WTC11 (cell line): ENCODE measurements around the gene GLYR1. TPM values are rescaled to one million over a fixed set of nuclear protein-coding genes. Genes with fewer than 3 reads are reported as not detected.

Experiments
- ATAC-seq: fragments of 200-7000 bp; cut with Tn5 transposase; 2 replicates; pipeline ENCODE4 v1.10.0; 2021; ENCODE audit warnings: mild to moderate bottlenecking, moderate library complexity
- CTCF ChIA-PET: fragments of 300-600 bp; sonication (Branson Sonifier 250); formaldehyde crosslinking; loops from one replicate; lab custom pipeline; 2021; ENCODE audit warnings: antibody characterized with exemption; lab: Charles Lee
- POLR2A ChIA-PET: fragments of 350-600 bp; sonication (Branson Sonifier 250); formaldehyde crosslinking; loops from one replicate; lab custom pipeline; 2021; ENCODE audit warnings: antibody characterized with exemption; lab: Charles Lee
- DNase-seq: peaks from one replicate; pipeline ENCODE4 v3.0.0; 2021; ENCODE audit warnings: low spot score
- H3K27ac Mint-ChIP-seq: 2 replicates; pipeline ENCODE4 v1.8.0; 2021; ENCODE audit warnings: mixed read lengths
- H3K27me3 Mint-ChIP-seq: 2 replicates; pipeline ENCODE4 v1.8.0; 2021; ENCODE audit warnings: low read depth, mild to moderate bottlenecking, moderate library complexity, mixed read lengths
- H3K36me3 Mint-ChIP-seq: 2 replicates; pipeline ENCODE4 v1.8.0; 2021; ENCODE audit warnings: mixed read lengths
- H3K4me1 Mint-ChIP-seq: 2 replicates; pipeline ENCODE4 v1.8.0; 2022; ENCODE audit warnings: mixed read lengths
- H3K4me3 Mint-ChIP-seq: 2 replicates; pipeline ENCODE4 v1.8.0; 2021; ENCODE audit warnings: mild to moderate bottlenecking, moderate library complexity, mixed read lengths
- H3K9me3 Mint-ChIP-seq: 2 replicates; pipeline ENCODE4 v1.8.0; 2021; ENCODE audit warnings: mixed read lengths
- CBFB ChIP-seq: sonication (generic); formaldehyde crosslinking; IDR thresholded peaks from 2 replicates; pipeline ENCODE4 v1.8.1; 2022; ENCODE audit warnings: mild to moderate bottlenecking, low read depth, missing genetic modification reagents
- CREB1 ChIP-seq: sonication (generic); formaldehyde crosslinking; IDR thresholded peaks from 2 replicates; pipeline ENCODE4 v1.8.0; 2023; ENCODE audit warnings: mild to moderate bottlenecking, missing genetic modification reagents
- CREM ChIP-seq: sonication (generic); formaldehyde crosslinking; IDR thresholded peaks from 2 replicates; pipeline ENCODE4 v1.8.1; 2022; ENCODE audit warnings: mild to moderate bottlenecking, missing genetic modification reagents, moderate library complexity
- ELF4 ChIP-seq: sonication (generic); formaldehyde crosslinking; IDR thresholded peaks from 2 replicates; pipeline ENCODE4 v1.8.1; 2022; ENCODE audit warnings: low read depth, mild to moderate bottlenecking, moderate library complexity, missing genetic modification reagents
- FOXP1 ChIP-seq: sonication (generic); formaldehyde crosslinking; IDR thresholded peaks from 2 replicates; pipeline ENCODE4 v1.8.0; 2022; ENCODE audit warnings: missing genetic modification reagents, mild to moderate bottlenecking, moderate library complexity, borderline replicate concordance
- HMGA2 ChIP-seq: fragments of 250-450 bp; sonication (Bioruptor Pico); IDR thresholded peaks from 2 replicates; pipeline ENCODE4 v1.4.0; 2021; ENCODE audit warnings: mild to moderate bottlenecking, moderate library complexity
- IRF2 ChIP-seq: sonication (generic); formaldehyde crosslinking; IDR thresholded peaks from 2 replicates; pipeline ENCODE4 v1.8.0; 2022; ENCODE audit warnings: low read depth, missing genetic modification reagents, borderline replicate concordance
- JUN ChIP-seq: sonication (generic); formaldehyde crosslinking; IDR thresholded peaks from 2 replicates; pipeline ENCODE4 v1.8.0; 2023; ENCODE audit warnings: mild to moderate bottlenecking, missing genetic modification reagents
- NFATC4 ChIP-seq: fragments of 250-450 bp; sonication (Bioruptor Pico); IDR thresholded peaks from 2 replicates; pipeline ENCODE4 v1.9.0; 2021; ENCODE audit warnings: mild to moderate bottlenecking
- NFYB ChIP-seq: sonication (generic); formaldehyde crosslinking; conservative IDR thresholded peaks from 2 replicates; pipeline ENCODE4 v1.8.0; 2022; ENCODE audit warnings: low read depth, missing genetic modification reagents
- NR2C2 ChIP-seq: sonication (generic); formaldehyde crosslinking; IDR thresholded peaks from 2 replicates; pipeline ENCODE4 v1.8.0; 2022; ENCODE audit warnings: mild to moderate bottlenecking, missing genetic modification reagents
- RORB ChIP-seq: fragments of 250-450 bp; sonication (Bioruptor Pico); IDR thresholded peaks from 2 replicates; pipeline ENCODE4 v1.9.0; 2021; ENCODE audit warnings: mild to moderate bottlenecking
- SMAD4 ChIP-seq: sonication (generic); formaldehyde crosslinking; IDR thresholded peaks from 2 replicates; pipeline ENCODE4 v1.8.0; 2022; ENCODE audit warnings: mild to moderate bottlenecking, missing genetic modification reagents
- ZNF138 ChIP-seq: sonication (generic); formaldehyde crosslinking; conservative IDR thresholded peaks from 2 replicates; pipeline ENCODE4 v1.8.1; 2022; ENCODE audit warnings: mild to moderate bottlenecking, moderate library complexity, missing genetic modification reagents
- ZNF232 ChIP-seq: sonication (generic); formaldehyde crosslinking; IDR thresholded peaks from 2 replicates; pipeline ENCODE4 v1.8.0; 2022; ENCODE audit warnings: mild to moderate bottlenecking, missing genetic modification reagents
- total RNA-seq: library from RNA; stranded (reverse); gene quantifications from 3 replicates; pipeline ENCODE4 v1.2.3, GENCODE V29; 2021
- TF ChIP-seq, protein P1 (sequence below): sonication (generic); formaldehyde crosslinking; conservative IDR thresholded peaks from 2 replicates; pipeline ENCODE4 v1.8.1; 2022; ENCODE audit warnings: mild to moderate bottlenecking, missing genetic modification reagents
- TF ChIP-seq, protein P2 (sequence below): sonication (generic); formaldehyde crosslinking; IDR thresholded peaks from 2 replicates; pipeline ENCODE4 v1.8.0; 2022; ENCODE audit warnings: mild to moderate bottlenecking, missing genetic modification reagents
- TF ChIP-seq, protein P3 (sequence below): sonication (generic); formaldehyde crosslinking; IDR thresholded peaks from 2 replicates; pipeline ENCODE4 v1.8.1; 2023; ENCODE audit warnings: mild to moderate bottlenecking, moderate library complexity, missing genetic modification reagents
- TF ChIP-seq, protein P4 (sequence below): sonication (generic); formaldehyde crosslinking; IDR thresholded peaks from 2 replicates; pipeline ENCODE4 v1.8.0; 2022; ENCODE audit warnings: mild to moderate bottlenecking, missing genetic modification reagents

Gene GLYR1
- total RNA-seq, 1 experiment from 2014 or later = 103 TPM

DNA sequence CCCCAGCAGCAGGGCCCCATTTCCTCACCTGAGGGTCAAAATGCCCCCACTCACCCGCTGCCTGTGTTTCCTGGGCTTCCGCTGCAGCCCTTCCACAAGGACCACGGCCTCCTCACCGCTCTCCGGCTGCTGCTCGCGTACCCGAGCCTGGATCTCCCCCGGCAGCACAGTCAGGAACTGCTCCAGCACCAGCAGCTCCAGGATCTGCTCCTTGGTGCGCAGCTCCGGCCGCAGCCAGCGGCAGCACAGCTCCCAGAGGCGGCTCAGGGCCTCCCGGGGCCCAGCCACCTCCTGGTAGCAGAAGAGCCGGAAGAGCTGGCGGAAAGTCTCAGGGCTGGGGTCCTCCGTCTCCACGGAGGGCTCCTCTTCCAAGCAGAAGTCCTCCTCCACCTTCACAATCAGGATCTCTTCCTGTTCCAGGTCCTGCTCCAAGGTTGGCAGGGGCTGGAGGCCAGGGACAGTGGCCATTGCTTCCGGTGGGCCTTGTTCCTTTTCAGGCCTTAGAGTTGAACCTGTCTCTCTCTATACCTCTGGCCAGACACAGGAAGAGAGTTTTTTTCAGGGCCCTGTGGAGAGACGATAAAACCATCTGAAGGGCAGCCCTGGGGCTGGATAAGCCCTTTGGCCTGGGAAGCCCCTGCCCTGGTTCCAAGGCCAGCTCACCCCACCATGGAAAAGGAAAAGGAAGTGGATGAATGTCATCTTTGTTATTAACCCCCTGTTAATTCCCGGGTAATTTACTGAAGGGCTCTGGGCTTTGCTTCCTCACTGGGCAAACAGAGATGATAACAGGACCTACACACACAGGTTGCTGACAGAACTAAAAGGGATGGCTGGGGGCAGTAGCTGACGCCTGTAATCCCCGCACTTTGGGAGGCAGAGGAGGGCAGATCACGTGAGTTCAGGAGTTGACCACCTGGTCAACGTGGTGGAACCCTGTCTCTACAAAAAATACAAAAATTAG lies 81.3 kb downstream of the GLYR1 start (continued):
- TF ChIP-seq, protein P1, sequence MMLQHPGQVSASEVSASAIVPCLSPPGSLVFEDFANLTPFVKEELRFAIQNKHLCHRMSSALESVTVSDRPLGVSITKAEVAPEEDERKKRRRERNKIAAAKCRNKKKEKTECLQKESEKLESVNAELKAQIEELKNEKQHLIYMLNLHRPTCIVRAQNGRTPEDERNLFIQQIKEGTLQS (CRISPR knock-in tag) = no peak
- TF ChIP-seq ELF4 = no peak
- no peak for TF ChIP-seq CBFB
- TF ChIP-seq NFATC4 (CRISPR knock-in tag) = no peak

DNA sequence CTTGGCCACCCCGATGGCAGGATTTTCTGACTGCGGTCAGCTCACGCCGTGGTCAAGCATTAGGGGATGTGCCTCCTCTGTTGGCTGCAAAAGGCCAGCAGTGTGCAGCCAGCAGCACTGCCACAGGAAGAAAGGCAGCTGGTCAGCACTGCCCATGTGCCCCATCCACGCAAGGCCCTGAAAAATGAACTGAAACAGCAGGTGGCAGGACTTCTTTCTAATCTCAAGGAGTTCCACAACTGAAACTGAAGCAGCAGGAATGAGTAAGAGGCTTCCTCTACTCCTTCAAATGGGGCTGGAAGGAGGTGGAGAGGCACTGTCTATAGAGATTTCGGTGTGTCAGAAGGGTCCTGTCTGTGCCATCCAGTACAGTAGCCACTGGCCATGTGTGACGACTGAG lies 83.3 kb downstream of the GLYR1 start:
- ChIA-PET CTCF (no interaction called here), POLR2A (interaction anchor here (0.7 kb wide), 1 partner anchor 221 kb away, joined by 3 read pairs; no protein-coding TSS in a partner anchor)
- TF ChIP-seq, protein P2, sequence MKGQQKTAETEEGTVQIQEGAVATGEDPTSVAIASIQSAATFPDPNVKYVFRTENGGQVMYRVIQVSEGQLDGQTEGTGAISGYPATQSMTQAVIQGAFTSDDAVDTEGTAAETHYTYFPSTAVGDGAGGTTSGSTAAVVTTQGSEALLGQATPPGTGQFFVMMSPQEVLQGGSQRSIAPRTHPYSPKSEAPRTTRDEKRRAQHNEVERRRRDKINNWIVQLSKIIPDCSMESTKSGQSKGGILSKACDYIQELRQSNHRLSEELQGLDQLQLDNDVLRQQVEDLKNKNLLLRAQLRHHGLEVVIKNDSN (CRISPR knock-in tag) = no peak
- Mint-ChIP-seq H3K9me3 (no peaks in the 10 kb centered on the region), H3K4me3 (no peak overlapping the region), H3K36me3 (peaks cover 28% of the 10 kb centered on the region), H3K27ac (no peak overlapping the region), H3K4me1 (peaks cover 12% of the 10 kb centered on the region), H3K27me3 (no peaks in the 10 kb centered on the region)
- no peak for DNase-seq
- no peak for ATAC-seq

DNA sequence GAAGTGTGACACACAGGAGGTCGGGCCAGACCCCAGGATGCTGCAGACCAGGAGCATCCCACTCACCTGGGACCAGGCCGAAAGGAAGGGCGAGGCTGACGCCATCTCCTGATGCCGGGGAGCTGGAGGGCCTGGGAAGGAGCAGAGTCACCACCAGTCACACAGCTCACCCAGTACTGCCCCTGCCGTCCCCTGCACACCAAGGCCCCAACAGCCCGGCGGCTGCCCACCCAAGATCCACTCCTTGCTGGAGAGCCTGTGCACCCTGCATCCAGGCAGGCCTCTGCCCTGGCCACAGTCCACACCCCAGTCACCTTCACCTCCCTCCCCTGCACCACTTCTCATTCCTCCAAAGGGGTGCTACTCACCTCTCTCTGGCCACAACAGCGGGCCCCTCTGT lies 84.9 kb downstream of the GLYR1 start:
- Mint-ChIP-seq H3K36me3 (peaks cover 36% of the 10 kb centered on the region), H3K27ac (no peak overlapping the region), H3K9me3 (no peaks in the 10 kb centered on the region), H3K4me3 (no peak overlapping the region), H3K4me1 (peaks cover 6% of the 10 kb centered on the region), H3K27me3 (no peaks in the 10 kb centered on the region)
- DNase-seq = no peak
- POLR2A ChIA-PET = no interaction called here
- ATAC-seq = no peak
- TF ChIP-seq HMGA2 (CRISPR knock-in tag) = no peak
- no peak for TF ChIP-seq ZNF232 (CRISPR knock-in tag)
- no peak for TF ChIP-seq CREB1 (CRISPR knock-in tag)
- TF ChIP-seq, protein P2 (CRISPR knock-in tag) = no peak
- TF ChIP-seq SMAD4 (CRISPR knock-in tag) = no peak
- no peak for TF ChIP-seq RORB (CRISPR knock-in tag)
- no peak for TF ChIP-seq JUN (CRISPR knock-in tag)
- no peak for TF ChIP-seq ELF4
- TF ChIP-seq CREM (CRISPR knock-in tag) = no peak
- TF ChIP-seq ZNF138 (CRISPR knock-in tag) = no peak
- TF ChIP-seq NFATC4 (CRISPR knock-in tag) = no peak
- TF ChIP-seq, protein P1 (CRISPR knock-in tag) = no peak
- TF ChIP-seq, protein P3, sequence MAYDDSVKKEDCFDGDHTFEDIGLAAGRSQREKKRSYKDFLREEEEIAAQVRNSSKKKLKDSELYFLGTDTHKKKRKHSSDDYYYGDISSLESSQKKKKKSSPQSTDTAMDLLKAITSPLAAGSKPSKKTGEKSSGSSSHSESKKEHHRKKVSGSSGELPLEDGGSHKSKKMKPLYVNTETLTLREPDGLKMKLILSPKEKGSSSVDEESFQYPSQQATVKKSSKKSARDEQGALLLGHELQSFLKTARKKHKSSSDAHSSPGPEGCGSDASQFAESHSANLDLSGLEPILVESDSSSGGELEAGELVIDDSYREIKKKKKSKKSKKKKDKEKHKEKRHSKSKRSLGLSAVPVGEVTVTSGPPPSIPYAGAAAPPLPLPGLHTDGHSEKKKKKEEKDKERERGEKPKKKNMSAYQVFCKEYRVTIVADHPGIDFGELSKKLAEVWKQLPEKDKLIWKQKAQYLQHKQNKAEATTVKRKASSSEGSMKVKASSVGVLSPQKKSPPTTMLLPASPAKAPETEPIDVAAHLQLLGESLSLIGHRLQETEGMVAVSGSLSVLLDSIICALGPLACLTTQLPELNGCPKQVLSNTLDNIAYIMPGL (CRISPR knock-in tag) = no peak
- TF ChIP-seq IRF2 = no peak
- TF ChIP-seq FOXP1 (CRISPR knock-in tag) = no peak
- TF ChIP-seq NFYB = no peak
- TF ChIP-seq NR2C2 (CRISPR knock-in tag) = no peak
- TF ChIP-seq, protein P4, sequence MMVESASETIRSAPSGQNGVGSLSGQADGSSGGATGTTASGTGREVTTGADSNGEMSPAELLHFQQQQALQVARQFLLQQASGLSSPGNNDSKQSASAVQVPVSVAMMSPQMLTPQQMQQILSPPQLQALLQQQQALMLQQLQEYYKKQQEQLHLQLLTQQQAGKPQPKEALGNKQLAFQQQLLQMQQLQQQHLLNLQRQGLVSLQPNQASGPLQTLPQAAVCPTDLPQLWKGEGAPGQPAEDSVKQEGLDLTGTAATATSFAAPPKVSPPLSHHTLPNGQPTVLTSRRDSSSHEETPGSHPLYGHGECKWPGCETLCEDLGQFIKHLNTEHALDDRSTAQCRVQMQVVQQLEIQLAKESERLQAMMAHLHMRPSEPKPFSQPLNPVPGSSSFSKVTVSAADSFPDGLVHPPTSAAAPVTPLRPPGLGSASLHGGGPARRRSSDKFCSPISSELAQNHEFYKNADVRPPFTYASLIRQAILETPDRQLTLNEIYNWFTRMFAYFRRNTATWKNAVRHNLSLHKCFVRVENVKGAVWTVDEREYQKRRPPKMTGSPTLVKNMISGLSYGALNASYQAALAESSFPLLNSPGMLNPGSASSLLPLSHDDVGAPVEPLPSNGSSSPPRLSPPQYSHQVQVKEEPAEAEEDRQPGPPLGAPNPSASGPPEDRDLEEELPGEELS = no peak
- CTCF ChIA-PET = interaction anchor here (0.9 kb wide), 1 partner anchor 28 kb away, joined by 3 read pairs; the partner anchor contains the start of genes ANKS3 and DNAAF8
